Lower leg skin (tissue), 4 donors: ENCODE data around the gene GASK1A. TPM values are rescaled to one million over a fixed set of nuclear protein-coding genes. Genes with fewer than 3 reads are reported as not detected.

Experiments
- DNase-seq, 2 donors: peaks; one replicate each; pipeline ENCODE4 v3.0.0-alpha.2; 2019; ENCODE audit warnings: low spot score in 2 of 2
- H3K4me3 ChIP-seq: fragments of 200-600 bp; sonication (generic); 2 replicates; pipeline ENCODE4 v1.5.1; 2017; ENCODE audit warnings: mild to moderate bottlenecking, low read depth; ENCODE audit not compliant: poor library complexity, severe bottlenecking
- CTCF ChIP-seq, 3 donors: fragments of 450-650 bp; IDR thresholded peaks; one replicate each; pipeline ENCODE4 v1.5.1; 2016; ENCODE audit warnings: antibody characterized with exemption in 3 of 3, mild to moderate bottlenecking in 3 of 3, moderate library complexity in 2 of 3
- POLR2A ChIP-seq, 2 donors: fragments of 450-650 bp; IDR thresholded peaks; one replicate each; pipeline ENCODE4 v1.6.1; 2016 to 2017; ENCODE audit warnings: antibody characterized with exemption in 2 of 2, mild to moderate bottlenecking in 1 of 2, moderate library complexity in 1 of 2
- WGBS, 2 donors: methylation state at CpG; one replicate each; pipeline ENCODE4 v1.1.5; 2018; 5-methylcytosine and 5-hydroxymethylcytosine counted together
- intact Hi-C: fragments of 100-400 bp; cut with DNase I; formaldehyde crosslinking; loops from one replicate; pipeline ENCODE4 v1.15.0; 2023; ENCODE audit warnings: low total_unique reads
- total RNA-seq, 4 donors: library from RNA; depleted of rRNA; stranded (reverse); fragments of >200 nt; gene quantifications; one replicate each; pipeline ENCODE4 v1.1.0, GENCODE V29; 2016

Gene GASK1A
- total RNA-seq, 4 donors from 2014 or later = 1.4 to 5.6 (median 3.3) TPM

GRCh38 chr3:43004282-43004681, 25.2 kb downstream of the GASK1A start:
- no peak overlapping the region for H3K4me3 ChIP-seq
- intact Hi-C loops = no loop called here
- no peak for TF ChIP-seq POLR2A (IDR thresholded peaks at IDR 0.05)
- no peak for TF ChIP-seq CTCF (IDR thresholded peaks at IDR 0.05)
- no peak for DNase-seq
- 79 to 86% methylated on average over 4 of the region's 4 CpGs for WGBS, 2 donors

GRCh38 chr3:43005253-43005652, 26.1 kb downstream of the GASK1A start:
- intact Hi-C loops = no loop called here

GRCh38 chr3:43005981-43006380, 26.9 kb downstream of the GASK1A start:
- TF ChIP-seq CTCF (IDR thresholded peaks at IDR 0.05) (no peak), POLR2A (IDR thresholded peaks at IDR 0.05) (no peak)
- DNase-seq = no peak
- no peak overlapping the region for H3K4me3 ChIP-seq
- intact Hi-C loops = no loop called here
- 53 to 64% methylated on average over 4 of the region's 4 CpGs for WGBS, 2 donors

More at GRCh38 chr3:43005253-43005652, 26.1 kb downstream of the GASK1A start:
- TF ChIP-seq CTCF (IDR thresholded peaks at IDR 0.05) (no peak), POLR2A (IDR thresholded peaks at IDR 0.05) (no peak)
- H3K4me3 ChIP-seq = no peak overlapping the region
- no peak for DNase-seq
- 95 to 99% methylated on average over 3 of the region's 3 CpGs for WGBS, 2 donors

GRCh38 chr3:43006825-43007224, 27.7 kb downstream of the GASK1A start:
- H3K4me3 ChIP-seq = no peak overlapping the region
- intact Hi-C loops = no loop called here
- 89 to 95% methylated on average over 2 of the region's 2 CpGs for WGBS, 2 donors
- no peak for TF ChIP-seq POLR2A (IDR thresholded peaks at IDR 0.05)
- no peak for TF ChIP-seq CTCF (IDR thresholded peaks at IDR 0.05)
- no peak for DNase-seq

- no peak for DNase-seq
- intact Hi-C loops = no loop called here
- TF ChIP-seq CTCF (IDR thresholded peaks at IDR 0.05) (no peak), POLR2A (IDR thresholded peaks at IDR 0.05) (no peak)
- WGBS, 2 donors = 87% methylated on average over 3 of the region's 3 CpGs
- H3K4me3 ChIP-seq = no peak overlapping the region
Observed at GRCh38 chr3:43009547-43009946, 30.4 kb downstream of the GASK1A start.

GRCh38 chr3:43010638-43011037, 31.5 kb downstream of the GASK1A start:
- TF ChIP-seq CTCF (IDR thresholded peaks at IDR 0.05) = no peak
- no peak for TF ChIP-seq POLR2A (IDR thresholded peaks at IDR 0.05)
- no peak overlapping the region for H3K4me3 ChIP-seq
- DNase-seq = no peak
- intact Hi-C loops = no loop called here
